Measurements from ENCODE around the gene UNC45A.
"Not testable (repeated sequence)": the region's sequence is repeated elsewhere in the genome, so short reads cannot be mapped to it uniquely, and the experiment has no call there.

The UNC45A gene

GRCh38 chr15:90903733-90904536 is 31.1 kb upstream of the UNC45A start:
- DNase-seq (ENCODE audit: low spot score): no peak

GRCh38 chr15:90904746-90905145 is 30.3 kb upstream of the UNC45A start:
- DNase-seq (ENCODE audit: low spot score): no peak

GRCh38 chr15:90905306-90906180 is 29.5 kb upstream of the UNC45A start:
- DNase-seq (ENCODE audit: low spot score): no peak

- DNase-seq (ENCODE audit: low spot score): no peak
These were observed 28.8 kb upstream of the UNC45A start for GRCh38 chr15:90906181-90906849.

GRCh38 chr15:90907051-90907660 is 27.9 kb upstream of the UNC45A start:
- no peak for DNase-seq (ENCODE audit: low spot score)

GRCh38 chr15:90907838-90908507 is 27.1 kb upstream of the UNC45A start:
- DNase-seq (ENCODE audit: low spot score): no peak

GRCh38 chr15:90909449-90909848 is 25.6 kb upstream of the UNC45A start:
- DNase-seq (ENCODE audit: low spot score): not testable (repeated sequence)

GRCh38 chr15:90909976-90910375 is 25.1 kb upstream of the UNC45A start:
- DNase-seq (ENCODE audit: low spot score): no peak

- DNase-seq (ENCODE audit: low spot score): no peak
These were observed 24.4 kb upstream of the UNC45A start for GRCh38 chr15:90910441-90911301.

GRCh38 chr15:90911302-90911623 is 23.8 kb upstream of the UNC45A start:
- DNase-seq (ENCODE audit: low spot score): no peak

- DNase-seq (ENCODE audit: low spot score): no peak
These were observed 22.9 kb upstream of the UNC45A start for GRCh38 chr15:90911906-90912769.

GRCh38 chr15:90912770-90913075 is 22.4 kb upstream of the UNC45A start:
- DNase-seq (ENCODE audit: low spot score): no peak

- DNase-seq (ENCODE audit: low spot score): no peak
These were observed 21.6 kb upstream of the UNC45A start for GRCh38 chr15:90913398-90913944.

GRCh38 chr15:90914305-90915080 is 20.6 kb upstream of the UNC45A start:
- no peak for DNase-seq (ENCODE audit: low spot score)

GRCh38 chr15:90915216-90915807 is 19.8 kb upstream of the UNC45A start:
- no peak for DNase-seq (ENCODE audit: low spot score)

- DNase-seq (ENCODE audit: low spot score): no peak
These were observed 19.2 kb upstream of the UNC45A start for GRCh38 chr15:90915808-90916440.

- no peak for DNase-seq (ENCODE audit: low spot score)
These were observed 18.6 kb upstream of the UNC45A start for GRCh38 chr15:90916461-90916860.

GRCh38 chr15:90917569-90917968 is 17.5 kb upstream of the UNC45A start:
- no peak for DNase-seq (ENCODE audit: low spot score)
